SK-N-SH (cell line): ENCODE results near the gene SLC1A1. TPM values are rescaled to one million over a fixed set of nuclear protein-coding genes. Genes with fewer than 3 reads are reported as not detected.

Source experiments
- CTCF ChIA-PET: fragments of 300-600, 350-600 bp; formaldehyde crosslinking; extraction: SDS; loops from one replicate; lab custom pipeline; 2021; lab: Yijun Ruan, JAX
- POLR2A ChIA-PET: fragments of 350-600 bp; sonication (Branson Sonifier 250); formaldehyde crosslinking; extraction: SDS; loops from one replicate; lab custom pipeline; 2020; ENCODE audit warnings: antibody characterized with exemption, inconsistent platforms; lab: Yijun Ruan, JAX
- DNase-seq: peaks from one replicate; pipeline ENCODE4 v3.0.0; 2012
- H2AFZ ChIP-seq: fragments of 200-600 bp; sonication (generic); 2 replicates; pipeline ENCODE4 v1.8.1; 2016; ENCODE audit warnings: antibody characterized with exemption, mild to moderate bottlenecking, low read depth
- H3F3A ChIP-seq: fragments of 200-600 bp; sonication (generic); replicated peaks from 2 replicates; pipeline ENCODE3; 2016; ENCODE audit warnings: antibody characterized with exemption, mild to moderate bottlenecking; ENCODE audit not compliant: insufficient read depth
- H3K27ac ChIP-seq, 2 experiments: fragments of 200-500 bp in 1 of 2; fragments of 200-600 bp in 1 of 2; sonication (Bioruptor generic) in 1 of 2; sonication (generic), shearing (Covaris generic) in 1 of 2; 2 replicates each; pipeline versions ENCODE4 v1.5.1 to v1.6.1; 2014 to 2016; ENCODE audit warnings: low read depth in 2 of 2, inconsistent platforms in 1 of 2, low read length in 1 of 2, mild to moderate bottlenecking in 1 of 2, mixed read lengths in 1 of 2
- H3K27me3 ChIP-seq: fragments of 200-600 bp; sonication (generic), shearing (Covaris generic); 2 replicates; pipeline ENCODE4 v1.6.1; 2016; ENCODE audit warnings: mixed run types; ENCODE audit not compliant: insufficient read depth
- H3K36me3 ChIP-seq, 2 experiments: fragments of 200-500 bp in 1 of 2; fragments of 200-600 bp in 1 of 2; sonication (Bioruptor generic) in 1 of 2; sonication (generic) in 1 of 2; replicated peaks in 1 of 2; 2 replicates each; pipeline versions ENCODE3 to v1.5.1; 2014 to 2016; ENCODE audit warnings: low read length in 1 of 2, mild to moderate bottlenecking in 1 of 2; ENCODE audit not compliant: insufficient read depth in 2 of 2, control insufficient read depth in 1 of 2
- H3K4me1 ChIP-seq, 2 experiments: fragments of 200-500 bp in 1 of 2; fragments of 200-600 bp in 1 of 2; sonication (Bioruptor generic) in 1 of 2; sonication (generic), shearing (Covaris generic) in 1 of 2; 2 replicates each; pipeline versions ENCODE4 v1.5.1 to v1.6.1; 2014 to 2016; ENCODE audit warnings: low read depth in 1 of 2, low read length in 1 of 2, mixed run types in 1 of 2; ENCODE audit not compliant: insufficient read depth in 2 of 2, control insufficient read depth in 1 of 2
- H3K4me2 ChIP-seq: fragments of 200-600 bp; sonication (generic), shearing (Covaris generic); 2 replicates; pipeline ENCODE4 v1.6.1; 2017; ENCODE audit warnings: mixed run types
- H3K4me3 ChIP-seq, 2 experiments: fragments of 200-500 bp in 1 of 2; fragments of 200-600 bp in 1 of 2; sonication (Bioruptor generic) in 1 of 2; sonication (generic), shearing (Covaris generic) in 1 of 2; 2 replicates each; pipeline versions ENCODE4 v1.5.1 to v1.8.1; 2014 to 2016; ENCODE audit warnings: low read depth in 2 of 2, inconsistent platforms in 1 of 2, low read length in 1 of 2, mild to moderate bottlenecking in 1 of 2, mixed read lengths in 1 of 2, moderate library complexity in 1 of 2
- H3K79me2 ChIP-seq: fragments of 200-600 bp; sonication (generic); 2 replicates; pipeline ENCODE4 v1.8.1; 2017; ENCODE audit warnings: mild to moderate bottlenecking; ENCODE audit not compliant: insufficient read depth
- H3K9ac ChIP-seq: fragments of 200-600 bp; sonication (generic); 2 replicates; pipeline ENCODE4 v1.6.1; 2017; ENCODE audit warnings: mixed run types
- H3K9me2 ChIP-seq: fragments of 200-600 bp; sonication (generic); 2 replicates; pipeline ENCODE4 v1.6.1; 2017; ENCODE audit warnings: mixed run types
- H3K9me3 ChIP-seq: fragments of 200-600 bp; sonication (generic); 2 replicates; pipeline ENCODE4 v1.6.1; 2017; ENCODE audit warnings: mixed run types, mild to moderate bottlenecking, moderate library complexity
- H4K20me1 ChIP-seq: fragments of 200-600 bp; sonication (generic); 2 replicates; pipeline ENCODE4 v1.6.1; 2017; ENCODE audit warnings: mild to moderate bottlenecking, mixed run types; ENCODE audit not compliant: insufficient read depth
- ELF1 ChIP-seq: IDR thresholded peaks from 2 replicates; pipeline ENCODE4 v1.4.0; 2012
- EZH2phosphoT487 ChIP-seq: fragments of 200-600 bp; sonication (generic); IDR thresholded peaks from 2 replicates; pipeline ENCODE4 v1.6.1; 2017; ENCODE audit warnings: low read depth, mixed run types, mild to moderate bottlenecking, antibody characterized with exemption, moderate library complexity, borderline replicate concordance
- FOSL2 ChIP-seq: IDR thresholded peaks from 2 replicates; pipeline ENCODE4 v1.4.0; 2012; ENCODE audit warnings: low read depth, mild to moderate bottlenecking, moderate library complexity, borderline replicate concordance
- GABPA ChIP-seq: IDR thresholded peaks from 2 replicates; pipeline ENCODE4 v1.4.0; 2012; ENCODE audit warnings: low read depth, mild to moderate bottlenecking
- IRF3 ChIP-seq: fragments of 150-350 bp; IDR thresholded peaks from 2 replicates; pipeline ENCODE4 v1.6.1; 2016; ENCODE audit warnings: mild to moderate bottlenecking, low read depth, low read length
- NRF1 ChIP-seq: IDR thresholded peaks from 2 replicates; pipeline ENCODE4 v1.6.1; 2012; ENCODE audit warnings: low read depth, mild to moderate bottlenecking, low read length
- POLR2AphosphoS5 ChIP-seq: IDR thresholded peaks from 2 replicates; pipeline ENCODE4 v1.6.1; 2012; ENCODE audit warnings: low read depth, low read length
- RXRA ChIP-seq: IDR thresholded peaks from 2 replicates; pipeline ENCODE4 v1.4.0; 2012; ENCODE audit warnings: low read depth, mild to moderate bottlenecking, borderline replicate concordance
- SIN3A ChIP-seq: IDR thresholded peaks from 2 replicates; pipeline ENCODE4 v1.6.1; 2012; ENCODE audit warnings: low read depth, mild to moderate bottlenecking, low read length, moderate library complexity, borderline replicate concordance
- SMC3 ChIP-seq: IDR thresholded peaks from 2 replicates; pipeline ENCODE4 v1.6.1; 2012; ENCODE audit warnings: low read depth, low read length, improper control_type of control experiment
- TAF1 ChIP-seq: IDR thresholded peaks from 2 replicates; pipeline ENCODE4 v1.6.1; 2012; ENCODE audit warnings: low read depth, mild to moderate bottlenecking, low read length, moderate library complexity, borderline replicate concordance
- YY1 ChIP-seq: IDR thresholded peaks from 2 replicates; pipeline ENCODE4 v1.4.0; 2012; ENCODE audit warnings: low read depth, mild to moderate bottlenecking
- ZBTB33 ChIP-seq: IDR thresholded peaks from 2 replicates; pipeline ENCODE4 v1.4.0; 2012; ENCODE audit warnings: low read depth, borderline replicate concordance
- WGBS: methylation state at CpG from one replicate; pipeline ENCODE4 v1.1.6; 2017; ENCODE audit warnings: low lambda C conversion rate; 5-methylcytosine and 5-hydroxymethylcytosine counted together
- polyA plus RNA-seq, 3 experiments: library from polyadenylated mRNA; depleted of rRNA; stranded (reverse); fragments of >200 nt; gene quantifications; 2 replicates each; pipeline ENCODE4 v1.2.3, GENCODE V29; 2012
- TF ChIP-seq, protein P1 (sequence below): fragments of 200-600 bp; sonication (generic); IDR thresholded peaks from 2 replicates; pipeline ENCODE4 v1.6.1; 2017; ENCODE audit warnings: antibody characterized with exemption, mild to moderate bottlenecking, moderate library complexity
- TF ChIP-seq, protein P2 (sequence below): fragments of 150-350 bp; IDR thresholded peaks from 2 replicates; pipeline ENCODE4 v1.6.1; 2017; ENCODE audit warnings: antibody characterized with exemption, low read length, low read depth, borderline replicate concordance
- TF ChIP-seq, protein P3 (sequence below): IDR thresholded peaks from 2 replicates; pipeline ENCODE4; 2012

Gene SLC1A1
- polyA plus RNA-seq, 1 of the 3 experiments (the other 2 are of a cell fraction), result 0.23 TPM

GRCh38 chr9:4618700-4619099 is 128.4 kb downstream of the SLC1A1 start:
- no peaks in the 10 kb centered on the region for H3K4me1 ChIP-seq
- TF ChIP-seq FOSL2, result no peak
- no peak overlapping the region for H2AFZ ChIP-seq
- WGBS, result 87% methylated on average over 2 of the region's 2 CpGs
- no peak for DNase-seq
- H3K27ac ChIP-seq, result no peak overlapping the region
- no peaks in the 10 kb centered on the region for H3K79me2 ChIP-seq
- H4K20me1 ChIP-seq, result no peaks in the 10 kb centered on the region
- no peaks in the 10 kb centered on the region for H3K36me3 ChIP-seq
- no peak overlapping the region for H3K4me3 ChIP-seq
- CTCF ChIA-PET, result no interaction called here
- H3K27me3 ChIP-seq, result no peaks in the 10 kb centered on the region
- H3K9me3 ChIP-seq, result no peaks in the 10 kb centered on the region
- no peak overlapping the region for H3K4me2 ChIP-seq
- H3K9me2 ChIP-seq, result no peaks in the 10 kb centered on the region
- H3K9ac ChIP-seq, result no peak overlapping the region
- no peaks in the 10 kb centered on the region for H3F3A ChIP-seq
- POLR2A ChIA-PET, result no interaction called here

GRCh38 chr9:4620057-4620765 is 129.9 kb downstream of the SLC1A1 start:
- Histone ChIP-seq H3F3A (no peaks in the 10 kb centered on the region), H3K4me3 (no peak overlapping the region), H2AFZ (no peak overlapping the region), H3K4me2 (no peak overlapping the region), H3K36me3 (no peaks in the 10 kb centered on the region), H3K27ac (no peak overlapping the region), H4K20me1 (no peaks in the 10 kb centered on the region), H3K9ac (no peak overlapping the region), H3K79me2 (no peaks in the 10 kb centered on the region), H3K4me1 (no peaks in the 10 kb centered on the region), H3K9me2 (no peaks in the 10 kb centered on the region), H3K27me3 (no peaks in the 10 kb centered on the region), H3K9me3 (no peaks in the 10 kb centered on the region)
- no peak for TF ChIP-seq SIN3A
- no peak for TF ChIP-seq SMC3
- TF ChIP-seq EZH2phosphoT487, result no peak
- TF ChIP-seq, protein P1, sequence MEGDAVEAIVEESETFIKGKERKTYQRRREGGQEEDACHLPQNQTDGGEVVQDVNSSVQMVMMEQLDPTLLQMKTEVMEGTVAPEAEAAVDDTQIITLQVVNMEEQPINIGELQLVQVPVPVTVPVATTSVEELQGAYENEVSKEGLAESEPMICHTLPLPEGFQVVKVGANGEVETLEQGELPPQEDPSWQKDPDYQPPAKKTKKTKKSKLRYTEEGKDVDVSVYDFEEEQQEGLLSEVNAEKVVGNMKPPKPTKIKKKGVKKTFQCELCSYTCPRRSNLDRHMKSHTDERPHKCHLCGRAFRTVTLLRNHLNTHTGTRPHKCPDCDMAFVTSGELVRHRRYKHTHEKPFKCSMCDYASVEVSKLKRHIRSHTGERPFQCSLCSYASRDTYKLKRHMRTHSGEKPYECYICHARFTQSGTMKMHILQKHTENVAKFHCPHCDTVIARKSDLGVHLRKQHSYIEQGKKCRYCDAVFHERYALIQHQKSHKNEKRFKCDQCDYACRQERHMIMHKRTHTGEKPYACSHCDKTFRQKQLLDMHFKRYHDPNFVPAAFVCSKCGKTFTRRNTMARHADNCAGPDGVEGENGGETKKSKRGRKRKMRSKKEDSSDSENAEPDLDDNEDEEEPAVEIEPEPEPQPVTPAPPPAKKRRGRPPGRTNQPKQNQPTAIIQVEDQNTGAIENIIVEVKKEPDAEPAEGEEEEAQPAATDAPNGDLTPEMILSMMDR, result no peak
- TF ChIP-seq IRF3, result no peak
- TF ChIP-seq, protein P2, sequence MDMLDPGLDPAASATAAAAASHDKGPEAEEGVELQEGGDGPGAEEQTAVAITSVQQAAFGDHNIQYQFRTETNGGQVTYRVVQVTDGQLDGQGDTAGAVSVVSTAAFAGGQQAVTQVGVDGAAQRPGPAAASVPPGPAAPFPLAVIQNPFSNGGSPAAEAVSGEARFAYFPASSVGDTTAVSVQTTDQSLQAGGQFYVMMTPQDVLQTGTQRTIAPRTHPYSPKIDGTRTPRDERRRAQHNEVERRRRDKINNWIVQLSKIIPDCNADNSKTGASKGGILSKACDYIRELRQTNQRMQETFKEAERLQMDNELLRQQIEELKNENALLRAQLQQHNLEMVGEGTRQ, result no peak
- no peak for TF ChIP-seq ELF1
- TF ChIP-seq RXRA, result no peak
- no peak for TF ChIP-seq GABPA
- no peak for TF ChIP-seq TAF1
- no peak for TF ChIP-seq ZBTB33
- TF ChIP-seq NRF1, result no peak
- TF ChIP-seq, protein P3, sequence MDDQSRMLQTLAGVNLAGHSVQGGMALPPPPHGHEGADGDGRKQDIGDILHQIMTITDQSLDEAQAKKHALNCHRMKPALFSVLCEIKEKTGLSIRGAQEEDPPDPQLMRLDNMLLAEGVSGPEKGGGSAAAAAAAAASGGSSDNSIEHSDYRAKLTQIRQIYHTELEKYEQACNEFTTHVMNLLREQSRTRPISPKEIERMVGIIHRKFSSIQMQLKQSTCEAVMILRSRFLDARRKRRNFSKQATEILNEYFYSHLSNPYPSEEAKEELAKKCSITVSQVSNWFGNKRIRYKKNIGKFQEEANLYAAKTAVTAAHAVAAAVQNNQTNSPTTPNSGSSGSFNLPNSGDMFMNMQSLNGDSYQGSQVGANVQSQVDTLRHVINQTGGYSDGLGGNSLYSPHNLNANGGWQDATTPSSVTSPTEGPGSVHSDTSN, result no peak
- TF ChIP-seq YY1, result no peak
- no peak for TF ChIP-seq POLR2AphosphoS5
- 77% methylated on average over 3 of the region's 3 CpGs for WGBS
- ChIA-PET CTCF (interaction anchor here (1.3 to 2.0 kb wide), 2 partner anchors 20 to 26 kb away, joined by 3 to 7 read pairs; no protein-coding TSS in a partner anchor), POLR2A (no interaction called here)
- DNase-seq, result no peak
